NCI-H446 treated with DMSO at 0.1 percent for 48 hours (cell line): ENCODE results near the gene LANCL2.

Experiments used
- DNase-seq: peaks from one replicate; lab custom pipeline; 2025; lab: John Stamatoyannopoulos, UW

Gene LANCL2

GRCh38 chr7:55437375-55437774 lies 72.2 kb downstream of the LANCL2 start:
- no peak for DNase-seq

GRCh38 chr7:55438085-55438756 lies 73.1 kb downstream of the LANCL2 start:
- DNase-seq: no peak

DNA sequence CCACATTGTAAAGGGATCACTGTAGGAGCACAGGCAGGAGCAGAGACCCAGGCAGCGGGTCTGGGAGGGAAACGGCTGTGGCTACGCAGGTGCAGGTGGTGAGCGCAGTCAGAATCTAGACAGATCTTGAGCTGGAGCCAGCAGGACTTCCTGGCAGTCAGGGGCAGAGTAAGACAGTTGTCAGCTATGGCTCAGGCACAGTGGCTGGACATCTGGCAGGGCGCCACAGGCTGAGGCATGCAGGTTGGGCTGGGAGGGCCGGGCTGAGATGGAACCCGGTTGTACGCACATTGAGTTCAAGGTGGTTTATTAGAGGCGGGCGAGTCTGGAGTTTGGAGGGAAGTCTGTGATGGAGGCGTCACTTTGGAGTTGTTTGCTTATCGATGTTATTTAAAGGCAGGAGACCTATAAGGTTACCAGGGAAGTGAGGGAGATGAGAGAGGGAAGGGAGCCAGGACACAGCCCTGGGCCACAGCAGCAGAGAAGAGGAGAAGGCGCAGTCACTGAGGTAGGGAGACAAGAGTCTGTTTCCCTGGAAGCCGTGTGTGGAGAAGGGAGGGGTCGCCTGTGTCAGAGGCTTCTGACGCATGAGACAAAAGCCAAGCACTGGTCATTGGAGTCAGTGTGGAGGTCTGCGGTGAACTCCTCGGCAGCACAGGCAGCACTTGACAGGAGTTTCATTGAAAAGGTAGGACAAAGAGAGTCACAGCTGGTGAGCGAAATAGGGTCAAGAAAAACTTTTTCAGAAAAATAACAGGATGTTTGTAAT lies 73.8 kb downstream of the LANCL2 start:
- no peak for DNase-seq

- no peak for DNase-seq
These were observed 74.5 kb downstream of the LANCL2 start for GRCh38 chr7:55439627-55440026.

DNA sequence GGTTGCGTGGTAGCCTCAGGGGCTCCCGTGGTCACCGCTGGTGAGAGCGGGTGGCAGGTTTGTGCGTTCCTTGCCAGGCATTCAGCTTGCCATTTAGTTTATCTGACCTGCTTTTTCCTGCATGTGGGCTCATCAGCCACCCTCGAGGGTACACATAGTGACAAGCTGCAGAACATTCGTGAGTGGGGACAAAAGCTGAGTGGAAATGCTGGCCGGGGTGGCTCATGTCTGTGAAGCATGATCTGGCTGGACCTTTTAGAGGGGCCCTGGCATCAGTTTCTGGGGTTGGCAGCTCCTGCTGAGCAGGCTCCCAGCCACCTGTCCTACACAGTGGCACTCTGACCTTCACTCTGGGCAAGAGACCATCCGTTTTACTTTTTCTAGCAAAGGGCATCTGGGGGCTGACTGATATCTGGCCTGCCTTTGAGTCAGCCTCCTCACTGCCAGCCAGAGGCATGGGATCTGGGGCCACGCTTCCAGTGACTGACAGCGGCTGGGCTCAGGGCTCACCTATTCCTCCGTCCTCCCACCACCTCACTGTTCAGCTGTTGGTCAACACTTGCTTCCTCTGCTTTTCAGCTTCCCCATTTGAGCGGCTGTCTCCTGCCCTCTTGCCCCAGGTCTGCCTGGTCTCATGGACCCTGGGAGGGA lies 75.0 kb downstream of the LANCL2 start:
- DNase-seq: no peak

GRCh38 chr7:55441002-55441401 lies 75.9 kb downstream of the LANCL2 start:
- no peak for DNase-seq

GRCh38 chr7:55441774-55442522 lies 76.8 kb downstream of the LANCL2 start:
- DNase-seq: no peak

GRCh38 chr7:55444786-55445185 lies 79.6 kb downstream of the LANCL2 start:
- DNase-seq: no peak

DNA sequence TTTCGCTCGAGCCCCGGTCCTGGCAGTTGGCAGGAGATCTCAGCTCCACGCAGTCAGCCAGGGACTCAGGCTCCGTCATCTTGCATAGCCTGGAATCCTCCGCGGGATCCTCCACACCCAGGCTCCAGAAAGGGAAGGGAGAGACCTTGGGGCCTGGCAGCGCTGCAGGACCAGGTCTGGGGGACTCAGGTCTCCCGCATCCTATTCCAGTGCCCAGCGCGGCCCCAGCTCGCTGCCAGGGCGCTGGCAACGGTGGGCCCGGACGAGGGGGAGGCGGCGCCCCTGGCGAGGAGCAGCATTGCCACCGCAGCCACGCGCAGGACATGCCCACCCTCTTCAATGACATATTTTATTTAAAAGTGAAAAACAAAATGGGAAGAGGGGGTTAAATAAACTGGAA lies 83.4 kb downstream of the LANCL2 start:
- DNase-seq: no peak

DNA sequence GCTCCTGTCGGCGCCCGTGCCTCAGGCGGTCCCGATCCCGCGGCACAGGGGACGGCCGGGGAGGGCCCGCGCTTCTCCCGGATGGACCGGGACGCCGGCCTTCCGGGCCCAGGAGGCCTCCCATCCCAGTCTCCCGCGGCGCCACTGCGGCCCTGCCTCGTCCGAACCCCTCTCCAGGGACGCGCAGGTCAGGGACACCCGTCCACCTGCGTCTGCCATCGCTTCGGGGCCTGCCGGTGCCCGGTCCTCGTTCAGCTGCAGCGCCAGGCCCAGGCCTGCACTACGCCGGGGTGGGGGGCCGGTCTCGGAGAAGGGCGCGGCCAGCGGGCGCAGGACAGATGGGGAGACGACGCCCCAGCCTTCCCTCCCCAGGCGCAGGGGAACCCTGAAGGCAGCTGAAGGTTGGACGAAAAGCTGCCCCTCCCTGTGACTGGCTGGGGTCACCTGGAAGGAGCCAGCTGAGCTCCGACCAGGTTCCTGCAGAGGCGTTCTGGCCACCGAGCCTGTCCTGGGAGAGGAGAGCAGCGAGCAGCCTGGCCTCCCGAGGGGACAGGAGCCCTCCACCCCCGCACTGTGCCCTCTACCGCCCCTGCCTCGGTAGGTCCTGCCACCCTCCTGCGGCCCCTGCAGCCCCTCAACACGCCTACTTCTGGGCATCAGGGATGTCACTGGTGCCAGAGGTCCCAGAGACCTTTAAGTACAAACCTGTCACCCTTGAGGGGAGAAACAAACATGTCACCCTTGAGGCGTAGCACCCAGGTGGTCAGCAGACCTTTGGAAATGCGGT lies 84.3 kb downstream of the LANCL2 start:
- no peak for DNase-seq

DNA sequence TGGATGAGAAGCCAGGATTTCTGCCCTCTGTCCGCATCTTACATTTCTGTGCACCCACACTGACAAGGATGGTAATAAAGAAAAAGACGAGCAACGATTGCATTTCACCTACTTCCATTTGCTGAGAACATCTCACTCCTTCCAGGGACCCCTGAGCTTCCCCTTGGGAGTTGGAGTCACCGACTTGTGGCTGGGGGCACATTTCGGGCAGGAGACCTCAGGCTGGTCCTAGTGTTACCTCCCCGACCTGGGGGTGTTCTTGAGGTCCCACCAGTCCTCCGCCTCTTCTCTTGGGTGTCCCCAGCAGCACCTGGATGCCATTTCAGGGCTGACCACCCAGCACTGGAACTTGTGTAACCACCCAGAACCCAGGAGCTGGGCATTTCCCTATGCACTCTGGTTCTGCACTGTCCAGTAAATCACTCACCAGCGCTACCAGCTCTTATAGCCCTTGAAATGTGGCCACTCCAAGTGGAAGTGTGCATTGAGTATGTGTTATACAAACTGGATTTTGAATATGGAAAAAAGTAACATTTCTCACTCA lies 84.9 kb downstream of the LANCL2 start:
- no peak for DNase-seq

DNA sequence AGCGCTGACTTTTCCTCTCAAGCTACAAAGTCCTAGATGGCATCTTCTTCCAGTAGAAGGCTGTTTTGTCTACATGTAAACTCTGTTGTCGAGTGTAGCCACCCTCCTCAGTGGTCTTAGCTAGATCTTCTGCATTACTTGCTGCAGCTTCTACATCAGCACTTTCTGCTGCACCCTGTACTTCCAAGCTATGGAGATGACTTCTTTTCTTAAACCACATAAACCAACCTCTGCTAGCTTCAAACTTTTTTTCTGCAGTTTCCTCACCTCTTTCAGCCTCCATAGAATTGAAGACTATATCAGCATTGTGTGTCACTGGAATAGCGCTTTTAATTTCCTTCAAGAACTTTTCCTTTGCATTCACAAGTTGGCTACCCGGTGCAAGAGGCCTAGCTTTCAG lies 87.8 kb downstream of the LANCL2 start:
- no peak for DNase-seq

GRCh38 chr7:55457801-55458200 lies 92.7 kb downstream of the LANCL2 start:
- no peak for DNase-seq

GRCh38 chr7:55458351-55458750 lies 93.2 kb downstream of the LANCL2 start:
- DNase-seq: no peak

GRCh38 chr7:55463686-55464262 lies 98.6 kb downstream of the LANCL2 start:
- DNase-seq: no peak

- no peak for DNase-seq
These were observed 99.3 kb downstream of the LANCL2 start for GRCh38 chr7:55464422-55464821.

DNA sequence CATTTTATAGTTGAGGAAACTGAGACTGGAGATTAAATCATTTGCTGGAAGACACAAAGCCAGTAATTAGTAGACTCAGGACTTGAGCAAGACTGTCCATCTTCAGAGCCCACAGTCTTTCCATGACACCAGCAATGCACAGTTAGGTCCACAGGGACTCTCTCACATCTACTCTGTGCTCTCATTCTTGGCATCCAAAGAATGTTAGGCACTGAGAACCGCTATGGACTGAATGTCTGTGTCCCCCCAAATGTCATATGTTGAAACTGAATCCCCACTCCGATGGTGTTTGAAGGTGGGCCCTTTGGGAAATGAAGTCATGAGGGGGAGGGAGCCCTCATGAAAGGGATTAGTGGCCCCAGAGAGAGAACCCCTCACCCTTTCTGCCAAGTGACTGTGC lies 100.6 kb downstream of the LANCL2 start:
- DNase-seq: no peak

DNA sequence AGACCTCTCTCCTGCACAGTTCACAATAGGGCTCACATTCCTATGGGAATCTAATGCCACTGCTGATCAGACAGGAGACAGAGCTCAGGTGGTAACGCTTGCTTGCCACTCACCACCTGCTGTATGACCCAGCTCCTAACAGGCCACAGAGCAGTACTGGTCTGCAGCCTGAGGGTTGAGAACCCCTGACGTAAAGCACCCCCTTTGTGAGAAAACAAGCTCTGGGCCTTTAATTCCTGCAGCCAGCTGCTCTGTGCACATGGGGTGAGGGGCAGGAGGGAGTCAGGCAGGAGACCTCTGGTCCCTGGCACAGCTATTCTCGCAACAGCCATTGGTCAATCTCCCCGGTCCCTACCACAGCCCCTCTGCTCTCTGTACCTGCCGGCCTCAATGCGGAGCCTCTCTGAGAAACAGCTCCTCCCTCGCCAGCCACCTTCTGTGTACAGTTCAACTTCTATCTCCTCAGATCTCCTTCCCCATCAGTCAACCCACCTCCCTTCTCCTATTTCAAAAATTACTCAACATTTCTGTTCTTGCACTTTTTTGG lies 102.0 kb downstream of the LANCL2 start:
- DNase-seq: no peak

GRCh38 chr7:55468495-55468894 lies 103.4 kb downstream of the LANCL2 start:
- no peak for DNase-seq

GRCh38 chr7:55469271-55469681 lies 104.1 kb downstream of the LANCL2 start:
- no peak for DNase-seq

GRCh38 chr7:55469721-55470120 lies 104.6 kb downstream of the LANCL2 start:
- no peak for DNase-seq
